Natural killer cell (primary cell): Measurements from ENCODE around the gene OPRM1. TPM values are rescaled to one million over a fixed set of nuclear protein-coding genes. Genes with fewer than 3 reads are reported as not detected.
A peak's percentile ranks its signal among the peaks of the same experiment; 100 is the strongest.

ENCODE experiments used
- ATAC-seq, 3 donors: fragments of 150-1000 bp in 2 of 3; fragments of 200-7000 bp in 1 of 3; cut with Tn5 transposase; 1 replicate in 1 of 3; 2 replicates in 2 of 3; pipeline ENCODE4 v1.10.0; 2021; ENCODE audit warnings: mild to moderate bottlenecking in 2 of 3, moderate library complexity in 2 of 3
- DNase-seq, 2 donors: peaks; one replicate each; pipeline versions ENCODE4 v3.0.0 to v3.0.0-alpha.2; 2013 to 2021; ENCODE audit warnings: mixed read lengths in 1 of 2
- H3K27ac ChIP-seq: one replicate; pipeline ENCODE4 v1.5.1; 2013; ENCODE audit warnings: mild to moderate bottlenecking, low read length
- H3K27me3 ChIP-seq: one replicate; pipeline ENCODE4 v1.6.1; 2013; ENCODE audit warnings: low read length; ENCODE audit not compliant: control insufficient read depth, insufficient read depth
- H3K36me3 ChIP-seq: one replicate; pipeline ENCODE4 v1.6.1; 2013; ENCODE audit warnings: low read length; ENCODE audit not compliant: control insufficient read depth, insufficient read depth
- H3K4me1 ChIP-seq: one replicate; pipeline ENCODE4 v1.6.1; 2013; ENCODE audit warnings: low read length; ENCODE audit not compliant: control insufficient read depth, insufficient read depth
- H3K4me3 ChIP-seq: one replicate; pipeline ENCODE4 v1.5.1; 2013; ENCODE audit warnings: low read length
- H3K9me3 ChIP-seq: one replicate; pipeline ENCODE4 v1.6.1; 2013; ENCODE audit warnings: low read length; ENCODE audit not compliant: control insufficient read depth, insufficient read depth
- H3K27ac Mint-ChIP-seq, 2 donors: one replicate each; pipeline ENCODE4 v1.8.0; 2022; ENCODE audit warnings: mild to moderate bottlenecking in 2 of 2, mixed read lengths in 2 of 2, moderate library complexity in 1 of 2
- H3K27me3 Mint-ChIP-seq, 2 donors: one replicate each; pipeline ENCODE4 v1.8.0; 2022; ENCODE audit warnings: low read depth in 2 of 2, mixed read lengths in 2 of 2
- H3K36me3 Mint-ChIP-seq: one replicate; pipeline ENCODE4 v1.8.0; 2022; ENCODE audit warnings: mixed read lengths
- H3K4me1 Mint-ChIP-seq, 2 donors: one replicate each; pipeline ENCODE4 v1.8.0; 2022; ENCODE audit warnings: mixed read lengths in 2 of 2
- H3K4me3 Mint-ChIP-seq: one replicate; pipeline ENCODE4 v1.8.0; 2022; ENCODE audit warnings: mild to moderate bottlenecking, moderate library complexity, mixed read lengths
- H3K9me3 Mint-ChIP-seq, 2 donors: one replicate each; pipeline ENCODE4 v1.8.0; 2022; ENCODE audit warnings: mixed read lengths in 2 of 2
- WGBS: methylation state at CpG from one replicate; pipeline ENCODE4 v1.1.7; 2013; ENCODE audit warnings: missing lambda C conversion rate; ENCODE audit not compliant: insufficient coverage; 5-methylcytosine and 5-hydroxymethylcytosine counted together
- intact Hi-C: fragments of 100-400 bp; cut with micrococcal nuclease; formaldehyde crosslinking; loops from one replicate; pipeline ENCODE4 v1.14.2; 2022
- total RNA-seq, 4 donors: library from RNA; stranded (reverse); fragments of 120-200 nt in 1 of 4; gene quantifications; one replicate each; pipeline versions ENCODE4 v1.2.3 to v1.2.4, GENCODE V29; 2013 to 2022
- TF ChIP-seq, protein P1 (sequence below): fragments of 200-600 bp; IDR thresholded peaks from one replicate; pipeline ENCODE4 v1.8.0; 2022; ENCODE audit warnings: antibody characterized with exemption

OPRM1 gene
- total RNA-seq, 3 donors from 2014 or later (not counting 1 experiment from before 2014, with no cell fraction given), result not detected

- H3K27ac Mint-ChIP-seq, result peak overlapping the region; percentile 89 to 93
- Histone ChIP-seq H3K27me3 (no peaks in the 10 kb centered on the region), H3K4me3 (peak overlapping the region; percentile 67), H3K9me3 (no peaks in the 10 kb centered on the region), H3K27ac (peak overlapping the region; percentile 85), H3K4me1 (peaks cover 38% of the 10 kb centered on the region), H3K36me3 (peaks cover 9% of the 10 kb centered on the region)
- peak overlapping the region; percentile 95 for H3K4me3 Mint-ChIP-seq
- 54% methylated on average over 4 of the region's 7 CpGs for WGBS
- peaks cover 10% of the 10 kb centered on the region for H3K36me3 Mint-ChIP-seq
- no peaks in the 10 kb centered on the region for H3K27me3 Mint-ChIP-seq
- DNase-seq (peak in 1 of 2 donors; percentile 33), ATAC-seq (no peak)
- peaks cover 2 to 5% of the 10 kb centered on the region in 2 donors for H3K9me3 Mint-ChIP-seq
- TF ChIP-seq, protein P1, sequence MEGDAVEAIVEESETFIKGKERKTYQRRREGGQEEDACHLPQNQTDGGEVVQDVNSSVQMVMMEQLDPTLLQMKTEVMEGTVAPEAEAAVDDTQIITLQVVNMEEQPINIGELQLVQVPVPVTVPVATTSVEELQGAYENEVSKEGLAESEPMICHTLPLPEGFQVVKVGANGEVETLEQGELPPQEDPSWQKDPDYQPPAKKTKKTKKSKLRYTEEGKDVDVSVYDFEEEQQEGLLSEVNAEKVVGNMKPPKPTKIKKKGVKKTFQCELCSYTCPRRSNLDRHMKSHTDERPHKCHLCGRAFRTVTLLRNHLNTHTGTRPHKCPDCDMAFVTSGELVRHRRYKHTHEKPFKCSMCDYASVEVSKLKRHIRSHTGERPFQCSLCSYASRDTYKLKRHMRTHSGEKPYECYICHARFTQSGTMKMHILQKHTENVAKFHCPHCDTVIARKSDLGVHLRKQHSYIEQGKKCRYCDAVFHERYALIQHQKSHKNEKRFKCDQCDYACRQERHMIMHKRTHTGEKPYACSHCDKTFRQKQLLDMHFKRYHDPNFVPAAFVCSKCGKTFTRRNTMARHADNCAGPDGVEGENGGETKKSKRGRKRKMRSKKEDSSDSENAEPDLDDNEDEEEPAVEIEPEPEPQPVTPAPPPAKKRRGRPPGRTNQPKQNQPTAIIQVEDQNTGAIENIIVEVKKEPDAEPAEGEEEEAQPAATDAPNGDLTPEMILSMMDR, result no peak
- intact Hi-C loops, result loop anchor here (1.0 kb wide), 1 partner anchor 14 kb away; no protein-coding TSS in a partner anchor
- H3K4me1 Mint-ChIP-seq, result peaks cover 83 to 84% of the 10 kb centered on the region in 2 donors
Measured at GRCh38 chr6:154246723-154247118, 207.7 kb downstream of the OPRM1 start.

- ATAC-seq (peak; percentile 70 to 79 (median 78)), DNase-seq (peak in 1 of 2 donors; percentile 70)
- no peaks in the 10 kb centered on the region for H3K27me3 ChIP-seq
- H3K4me3 Mint-ChIP-seq, result peak overlapping the region; percentile 95
- intact Hi-C loops, result loop anchor here (1.0 kb wide), 1 partner anchor 15 kb away; no protein-coding TSS in a partner anchor
- peak overlapping the region; percentile 67 for H3K4me3 ChIP-seq
- peaks cover 2 to 5% of the 10 kb centered on the region in 2 donors for H3K9me3 Mint-ChIP-seq
- H3K4me1 ChIP-seq, result peaks cover 38% of the 10 kb centered on the region
- no peaks in the 10 kb centered on the region for H3K9me3 ChIP-seq
- TF ChIP-seq, protein P1, result no peak
- peak overlapping the region; percentile 85 for H3K27ac ChIP-seq
- peaks cover 83 to 87% of the 10 kb centered on the region in 2 donors for H3K4me1 Mint-ChIP-seq
- no peaks in the 10 kb centered on the region for H3K27me3 Mint-ChIP-seq
- WGBS, result 18% methylated on average over 9 of the region's 12 CpGs
- peak overlapping the region; percentile 89 to 93 for H3K27ac Mint-ChIP-seq
- H3K36me3 Mint-ChIP-seq, result peaks cover 10% of the 10 kb centered on the region
- H3K36me3 ChIP-seq, result peaks cover 6% of the 10 kb centered on the region
Measured at GRCh38 chr6:154247119-154247861, 208.2 kb downstream of the OPRM1 start.

DNA sequence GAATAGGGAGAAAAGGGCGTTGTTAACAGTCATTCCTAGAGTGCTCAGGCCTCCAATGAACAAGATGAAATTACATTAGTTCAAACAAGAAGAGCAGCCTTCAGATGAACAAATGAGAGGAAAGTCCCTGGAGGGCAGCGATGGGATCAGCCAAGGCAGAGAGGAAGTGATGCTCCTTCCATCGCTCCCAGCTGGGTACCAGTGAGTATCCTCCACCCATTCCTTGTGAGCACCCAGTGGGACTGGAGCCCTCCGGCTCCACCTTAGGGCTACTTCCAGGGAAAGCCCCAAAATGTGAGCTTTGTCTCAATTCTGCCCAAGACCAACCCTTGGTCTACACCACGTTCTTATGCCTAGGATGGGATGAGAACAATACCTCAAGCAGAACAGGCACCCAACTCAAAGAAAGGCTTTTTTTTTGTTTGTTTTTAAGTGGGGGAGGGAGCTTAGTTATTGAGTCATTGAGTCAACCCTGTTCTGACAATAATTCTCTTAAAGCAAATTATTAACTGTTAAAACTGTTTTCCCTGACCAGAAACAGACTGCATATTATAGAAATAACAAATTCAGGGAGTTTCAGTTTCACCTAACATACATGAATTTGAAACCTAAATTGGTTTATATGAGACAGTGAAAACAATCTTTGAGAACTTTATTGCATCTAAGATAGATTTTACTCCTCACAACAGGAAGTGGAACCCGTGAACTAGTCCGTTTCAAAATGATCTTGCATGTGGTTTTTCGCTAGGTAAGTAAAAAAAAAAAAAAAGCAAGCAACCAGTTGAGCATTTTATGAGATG lies 210.7 kb downstream of the OPRM1 start:
- peaks cover 18% of the 10 kb centered on the region for H3K4me1 ChIP-seq
- H3K36me3 ChIP-seq, result no peaks in the 10 kb centered on the region
- TF ChIP-seq, protein P1, result no peak
- DNase-seq (peak in 1 of 2 donors; percentile 83), ATAC-seq (peak; percentile 48 to 74 (median 66))
- no peaks in the 10 kb centered on the region for H3K27me3 ChIP-seq
- no peaks in the 10 kb centered on the region for H3K36me3 Mint-ChIP-seq
- peak overlapping the region; percentile 82 for H3K27ac ChIP-seq
- no peaks in the 10 kb centered on the region for H3K9me3 Mint-ChIP-seq
- peak overlapping the region; percentile 2 for H3K4me3 ChIP-seq
- peak overlapping the region; percentile 71 for H3K4me3 Mint-ChIP-seq
- H3K27ac Mint-ChIP-seq, result peak overlapping the region; percentile 89 to 93
- no peaks in the 10 kb centered on the region for H3K27me3 Mint-ChIP-seq
- 50% methylated on average over 5 of the region's 8 CpGs for WGBS
- intact Hi-C loops, result loop anchor here (1.0 kb wide), 1 partner anchor 28 kb away; no protein-coding TSS in a partner anchor
- no peaks in the 10 kb centered on the region for H3K9me3 ChIP-seq
- H3K4me1 Mint-ChIP-seq, result peaks cover 59 to 69% of the 10 kb centered on the region in 2 donors
